Duodenal mucosa (tissue), 2 donors: ENCODE measurements around the gene OGFOD3.
"Not testable (repeated sequence)": the region's sequence is repeated elsewhere in the genome, so short reads cannot be mapped to it uniquely, and the experiment has no call there.

Experiments
- H3K27ac ChIP-seq: one replicate; pipeline ENCODE4 v1.7.0; 2013; ENCODE audit warnings: low read depth, low read length
- H3K27me3 ChIP-seq, 2 donors: one replicate each; pipeline ENCODE4 v1.7.0; 2013; ENCODE audit warnings: low read length in 2 of 2, control low read depth in 1 of 2; ENCODE audit not compliant: insufficient read depth in 2 of 2, control insufficient read depth in 1 of 2
- H3K36me3 ChIP-seq, 2 donors: one replicate each; pipeline ENCODE4 v1.7.0; 2013; ENCODE audit warnings: low read length in 2 of 2, control low read depth in 1 of 2; ENCODE audit not compliant: insufficient read depth in 2 of 2, control insufficient read depth in 1 of 2
- H3K4me1 ChIP-seq, 2 donors: one replicate each; pipeline ENCODE4 v1.7.0; 2013; ENCODE audit warnings: low read length in 2 of 2, control low read depth in 1 of 2; ENCODE audit not compliant: insufficient read depth in 2 of 2, control insufficient read depth in 1 of 2
- H3K4me3 ChIP-seq, 2 donors: one replicate each; pipeline ENCODE4 v1.7.0; 2013; ENCODE audit warnings: low read length in 2 of 2, low read depth in 1 of 2
- H3K9ac ChIP-seq, 2 donors: one replicate each; pipeline ENCODE4 v1.7.0; 2013; ENCODE audit warnings: low read length in 2 of 2, low read depth in 1 of 2
- H3K9me3 ChIP-seq, 2 donors: one replicate each; pipeline ENCODE4 v1.7.0; 2013; ENCODE audit warnings: low read length in 2 of 2, control low read depth in 1 of 2; ENCODE audit not compliant: control insufficient read depth in 1 of 2

OGFOD3 gene

DNA sequence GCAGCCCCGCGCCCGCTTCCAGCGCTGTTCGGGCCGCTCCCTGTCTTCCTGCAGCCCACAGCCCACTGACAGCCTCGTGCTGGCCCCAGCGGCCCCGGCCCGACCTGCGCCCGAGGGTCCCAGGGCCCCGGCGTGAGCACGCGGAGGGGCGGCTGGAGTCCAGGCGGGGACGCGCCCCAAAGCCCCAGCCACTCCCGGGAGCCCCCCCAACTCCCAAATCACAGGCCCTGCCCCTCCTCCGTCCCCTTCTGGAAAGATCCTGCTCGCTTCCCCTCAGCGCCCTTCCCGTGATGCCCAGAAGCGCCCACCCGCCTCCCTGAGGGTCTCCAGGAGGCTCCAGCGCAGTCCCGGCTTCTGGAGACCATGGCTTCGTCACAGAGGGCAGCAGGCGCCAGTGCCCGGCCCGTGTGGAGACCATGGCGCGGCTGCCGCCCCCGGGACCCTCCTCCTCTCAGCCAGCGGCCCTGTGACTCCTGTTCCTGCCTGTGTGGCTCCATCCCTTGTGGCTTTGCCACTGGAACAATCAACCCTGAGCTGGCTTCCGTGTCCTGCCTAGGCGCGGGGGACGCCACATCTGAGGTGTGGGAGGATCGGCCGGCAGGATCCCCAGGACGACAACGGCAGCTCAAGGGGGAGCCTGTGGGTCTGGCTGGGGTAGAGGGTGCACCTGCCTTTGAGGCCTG is 42.9 kb downstream of the OGFOD3 start:
- no peak overlapping the region for H3K27ac ChIP-seq
- H3K9me3 ChIP-seq = no peaks in the 10 kb centered on the region
- no peak overlapping the region for H3K4me3 ChIP-seq
- H3K27me3 ChIP-seq = peaks cover 33 to 43% of the 10 kb centered on the region in 2 donors
- peaks cover 14 to 19% of the 10 kb centered on the region in 2 donors for H3K4me1 ChIP-seq
- H3K36me3 ChIP-seq = no peaks in the 10 kb centered on the region
- no peak overlapping the region for H3K9ac ChIP-seq

DNA sequence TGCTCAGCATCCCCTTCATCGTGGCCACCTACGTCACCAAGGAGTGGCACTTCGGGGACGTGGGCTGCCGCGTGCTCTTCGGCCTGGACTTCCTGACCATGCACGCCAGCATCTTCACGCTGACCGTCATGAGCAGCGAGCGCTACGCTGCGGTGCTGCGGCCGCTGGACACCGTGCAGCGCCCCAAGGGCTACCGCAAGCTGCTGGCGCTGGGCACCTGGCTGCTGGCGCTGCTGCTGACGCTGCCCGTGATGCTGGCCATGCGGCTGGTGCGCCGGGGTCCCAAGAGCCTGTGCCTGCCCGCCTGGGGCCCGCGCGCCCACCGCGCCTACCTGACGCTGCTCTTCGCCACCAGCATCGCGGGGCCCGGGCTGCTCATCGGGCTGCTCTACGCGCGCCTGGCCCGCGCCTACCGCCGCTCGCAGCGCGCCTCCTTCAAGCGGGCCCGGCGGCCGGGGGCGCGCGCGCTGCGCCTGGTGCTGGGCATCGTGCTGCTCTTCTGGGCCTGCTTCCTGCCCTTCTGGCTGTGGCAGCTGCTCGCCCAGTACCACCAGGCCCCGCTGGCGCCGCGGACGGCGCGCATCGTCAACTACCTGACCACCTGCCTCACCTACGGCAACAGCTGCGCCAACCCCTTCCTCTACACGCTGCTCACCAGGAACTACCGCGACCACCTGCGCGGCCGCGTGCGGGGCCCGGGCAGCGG is 43.6 kb downstream of the OGFOD3 start:
- Histone ChIP-seq H3K27ac (no peak overlapping the region), H3K4me3 (no peak overlapping the region), H3K9me3 (no peaks in the 10 kb centered on the region), H3K27me3 (peaks cover 37 to 46% of the 10 kb centered on the region in 2 donors), H3K4me1 (peaks cover 15 to 23% of the 10 kb centered on the region in 2 donors), H3K9ac (no peak overlapping the region), H3K36me3 (no peaks in the 10 kb centered on the region)

DNA sequence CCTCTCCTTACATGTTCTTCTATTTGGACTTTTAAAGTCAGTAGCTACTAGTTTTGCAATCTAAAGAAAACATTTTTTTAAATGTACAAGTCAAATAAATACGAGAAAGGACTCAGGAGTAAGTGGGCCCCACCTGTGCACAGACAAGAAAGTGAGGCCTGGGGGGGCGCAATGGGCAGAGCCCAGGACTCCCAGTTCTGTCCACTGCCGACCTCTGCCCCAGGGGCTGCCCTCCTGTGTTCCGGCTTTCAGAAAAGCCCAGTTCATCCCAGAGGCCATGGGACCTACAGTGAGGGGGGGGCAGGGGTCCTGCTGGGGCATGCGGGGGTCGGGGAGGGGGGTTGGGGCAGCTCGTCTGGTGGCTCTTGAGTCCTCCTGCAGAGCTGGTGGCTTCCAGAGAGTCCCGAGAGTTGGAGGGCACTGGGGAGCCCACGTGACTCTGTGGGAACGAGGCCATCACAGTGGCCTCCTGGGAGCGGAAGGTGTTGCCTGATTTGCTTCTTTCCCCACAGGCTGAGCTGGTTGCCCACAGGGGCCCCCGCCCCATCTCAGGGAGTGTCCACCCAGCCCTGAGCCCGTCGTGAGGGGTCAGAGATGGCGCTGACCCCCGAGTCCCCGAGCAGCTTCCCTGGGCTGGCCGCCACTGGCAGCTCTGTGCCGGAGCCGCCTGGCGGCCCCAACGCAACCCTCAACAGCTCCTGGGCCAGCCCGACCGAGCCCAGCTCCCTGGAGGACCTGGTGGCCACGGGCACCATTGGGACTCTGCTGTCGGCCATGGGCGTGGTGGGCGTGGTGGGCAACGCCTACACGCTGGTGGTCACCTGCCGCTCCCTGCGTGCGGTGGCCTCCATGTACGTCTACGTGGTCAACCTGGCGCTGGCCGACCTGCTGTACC is 44.4 kb downstream of the OGFOD3 start:
- H3K9me3 ChIP-seq = no peaks in the 10 kb centered on the region
- H3K36me3 ChIP-seq = no peaks in the 10 kb centered on the region
- no peak overlapping the region for H3K9ac ChIP-seq
- peaks cover 42 to 46% of the 10 kb centered on the region in 2 donors for H3K27me3 ChIP-seq
- H3K4me1 ChIP-seq = peaks cover 15 to 23% of the 10 kb centered on the region in 2 donors
- no peak overlapping the region for H3K4me3 ChIP-seq
- no peak overlapping the region for H3K27ac ChIP-seq

DNA sequence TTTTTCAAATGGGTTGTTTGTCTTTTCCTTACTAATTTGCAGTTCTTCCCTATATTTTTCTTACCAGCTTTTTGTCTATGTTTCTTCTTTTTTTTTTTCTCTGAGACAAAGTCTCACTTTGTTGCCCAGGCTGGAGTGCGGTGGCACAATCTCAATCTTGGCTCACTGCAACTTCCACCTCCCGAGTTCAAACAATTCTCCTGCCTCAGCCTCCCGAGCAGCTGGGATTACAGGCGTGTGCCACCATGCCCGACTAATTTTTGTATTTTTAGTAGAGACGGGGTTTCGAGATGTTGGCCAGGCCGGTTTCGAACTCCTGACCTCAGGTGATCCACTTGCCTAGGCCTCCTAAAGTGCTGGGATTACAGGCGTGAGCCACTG is 45.3 kb downstream of the OGFOD3 start:
- Histone ChIP-seq H3K4me1 (peaks cover 15 to 23% of the 10 kb centered on the region in 2 donors), H3K27me3 (peaks cover 38% of the 10 kb centered on the region in 2 donors)
- not testable (repeated sequence) for H3K9ac ChIP-seq, H3K4me3 ChIP-seq, H3K27ac ChIP-seq, H3K9me3 ChIP-seq, H3K36me3 ChIP-seq

DNA sequence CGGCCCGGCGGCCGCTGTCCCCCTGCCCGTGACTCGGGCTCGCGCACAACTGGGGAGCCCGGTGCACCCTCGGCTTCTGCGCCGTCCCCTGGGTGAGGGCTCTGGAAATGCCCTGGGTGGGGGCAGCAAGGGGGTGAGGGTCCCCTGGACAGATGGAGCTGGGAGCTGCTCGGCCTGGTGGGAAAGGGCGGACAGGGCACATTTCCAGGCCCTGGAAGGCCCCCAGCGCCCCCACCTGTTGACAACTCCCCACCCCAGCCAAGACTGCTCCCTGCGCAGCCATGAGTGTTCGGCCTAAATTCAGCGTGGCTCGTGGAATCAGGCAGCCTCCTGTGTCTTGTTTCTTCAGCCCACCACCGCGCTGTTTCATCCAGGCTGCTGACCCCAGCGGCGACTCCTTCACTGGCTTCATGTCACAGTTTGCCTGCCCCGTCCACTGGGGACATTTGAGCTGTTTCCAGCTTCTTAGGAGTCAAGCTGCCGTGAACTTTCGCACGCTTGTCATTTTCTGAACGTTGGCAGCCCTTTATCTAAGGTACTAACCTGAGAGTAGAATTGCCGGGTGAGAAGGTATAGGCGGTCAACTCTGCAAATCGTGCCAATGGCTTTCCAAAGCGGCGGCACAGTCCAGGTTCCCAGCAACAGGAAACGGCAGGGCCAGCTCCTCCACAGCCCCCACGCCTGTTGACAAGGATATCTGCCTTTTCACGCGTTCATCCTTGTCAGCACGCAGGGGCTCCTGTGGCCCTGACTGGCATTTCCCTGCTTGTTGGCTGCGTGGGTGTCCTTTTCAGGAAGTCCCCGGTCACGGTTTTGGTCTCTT is 45.9 kb downstream of the OGFOD3 start:
- peaks cover 38% of the 10 kb centered on the region in 2 donors for H3K27me3 ChIP-seq
- H3K9ac ChIP-seq = no peak overlapping the region
- no peaks in the 10 kb centered on the region for H3K9me3 ChIP-seq
- peak overlapping the region; percentile 10 to 47 for H3K4me3 ChIP-seq
- peaks cover 15 to 23% of the 10 kb centered on the region in 2 donors for H3K4me1 ChIP-seq
- H3K36me3 ChIP-seq = no peaks in the 10 kb centered on the region
- H3K27ac ChIP-seq = no peak overlapping the region

DNA sequence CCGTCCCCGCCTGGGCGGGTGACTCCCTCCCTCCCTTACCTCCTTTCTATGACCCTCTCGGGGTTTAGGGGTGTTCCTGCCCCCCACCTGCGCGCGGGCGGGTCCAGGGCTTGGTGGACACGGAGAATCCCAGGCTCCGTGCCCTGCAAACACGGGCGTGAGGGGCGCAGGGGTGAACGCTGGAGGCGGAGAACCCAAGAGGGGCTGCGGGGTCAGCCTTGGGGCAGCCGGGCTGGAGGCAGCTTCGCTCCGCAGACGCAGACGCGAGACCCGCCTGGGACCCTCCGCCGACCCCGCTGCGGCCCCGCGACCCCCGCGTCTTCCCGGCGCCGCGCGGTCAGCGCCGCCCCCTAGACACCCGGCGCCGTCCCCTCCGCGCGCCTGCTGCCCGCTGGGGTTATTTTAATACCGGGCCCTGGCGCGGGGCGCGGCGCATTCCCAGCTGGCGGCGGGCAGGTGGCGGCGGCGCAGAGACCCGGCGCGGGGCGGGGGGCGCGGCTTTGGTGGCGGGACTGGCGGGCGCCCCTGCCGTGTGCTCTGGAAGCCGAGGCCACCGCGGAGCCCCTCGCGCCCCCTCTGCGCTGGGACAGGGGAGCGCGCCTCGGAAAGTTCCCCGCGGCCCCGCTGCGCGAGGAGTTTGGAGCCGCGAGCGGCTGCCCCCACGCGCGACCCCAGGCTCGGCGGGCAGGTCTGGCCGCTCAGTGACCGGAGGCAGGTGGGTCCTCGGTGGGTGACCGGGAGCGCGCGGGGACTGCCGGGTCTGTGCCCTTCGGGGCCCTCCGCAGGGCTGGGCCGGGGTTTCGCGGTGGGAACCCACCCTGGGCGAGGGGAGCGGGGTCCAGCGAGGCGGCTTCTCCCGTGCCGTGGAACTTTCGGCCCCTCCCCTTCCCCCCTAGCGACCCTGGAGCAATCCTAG is 46.8 kb downstream of the OGFOD3 start, which contains the start of gene UTS2R:
TSS of gene UTS2R (plus strand) at position 433 of the 916 bp plus-strand sequence. CDS start 2,560 bp downstream, outside the sequence.
- Histone ChIP-seq H3K4me3 (peak within 1 kb of the TSS; percentile 46 to 51), H3K36me3 (no peaks in the 10 kb centered on the region), H3K27me3 (peaks cover 38 to 41% of the 10 kb centered on the region in 2 donors), H3K9me3 (no peaks in the 10 kb centered on the region), H3K9ac (no peak within 1 kb of the TSS), H3K27ac (no peak within 1 kb of the TSS), H3K4me1 (peaks cover 23 to 25% of the 10 kb centered on the region in 2 donors)

DNA sequence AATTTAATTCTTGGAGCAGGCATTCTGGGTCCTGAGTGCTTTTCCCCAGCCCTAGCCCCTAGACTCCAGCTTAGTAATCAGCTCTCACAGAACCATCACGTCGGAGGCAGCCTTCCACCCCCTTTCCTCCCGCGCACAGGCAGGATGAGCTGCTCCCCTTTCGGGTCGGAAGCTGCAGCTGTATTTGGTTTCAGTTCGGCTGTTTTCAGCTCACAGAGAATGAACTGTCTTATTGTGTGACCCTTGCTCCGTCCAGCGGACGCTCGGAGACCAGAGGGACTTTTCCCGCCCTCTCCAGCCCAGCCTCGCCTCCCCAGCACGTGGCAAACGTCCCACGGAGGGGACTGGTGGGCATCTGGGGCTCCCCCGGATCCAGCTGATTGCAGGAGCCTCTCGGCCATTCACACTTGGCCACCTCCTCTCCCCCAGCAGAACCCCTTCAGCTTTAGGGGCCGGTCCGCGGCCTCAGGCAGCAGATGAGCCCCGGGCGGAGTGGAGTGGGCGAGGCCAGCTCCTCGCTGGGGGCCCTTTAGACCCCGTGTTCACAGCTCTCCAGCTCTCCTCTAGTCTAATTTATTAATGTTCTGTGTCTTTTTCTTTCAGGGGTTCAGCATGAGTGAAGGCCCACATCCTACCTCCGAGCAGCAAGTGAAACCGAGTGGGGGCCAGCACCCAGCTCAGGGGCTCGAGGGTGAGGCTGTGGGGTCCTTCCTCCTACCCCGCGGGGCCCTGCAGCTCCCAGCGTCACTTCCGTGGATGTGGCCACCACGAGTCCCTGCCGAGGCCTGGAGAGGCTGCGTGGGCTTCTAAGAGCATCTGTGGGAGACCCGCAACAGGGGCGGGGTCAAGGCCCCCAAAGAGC is 47.7 kb downstream of the OGFOD3 start:
- peaks cover 25 to 26% of the 10 kb centered on the region in 2 donors for H3K4me1 ChIP-seq
- H3K9me3 ChIP-seq = no peaks in the 10 kb centered on the region
- peak overlapping the region; percentile 46 to 51 for H3K4me3 ChIP-seq
- no peak overlapping the region for H3K27ac ChIP-seq
- H3K36me3 ChIP-seq = no peaks in the 10 kb centered on the region
- peaks cover 34 to 38% of the 10 kb centered on the region in 2 donors for H3K27me3 ChIP-seq
- no peak overlapping the region for H3K9ac ChIP-seq

DNA sequence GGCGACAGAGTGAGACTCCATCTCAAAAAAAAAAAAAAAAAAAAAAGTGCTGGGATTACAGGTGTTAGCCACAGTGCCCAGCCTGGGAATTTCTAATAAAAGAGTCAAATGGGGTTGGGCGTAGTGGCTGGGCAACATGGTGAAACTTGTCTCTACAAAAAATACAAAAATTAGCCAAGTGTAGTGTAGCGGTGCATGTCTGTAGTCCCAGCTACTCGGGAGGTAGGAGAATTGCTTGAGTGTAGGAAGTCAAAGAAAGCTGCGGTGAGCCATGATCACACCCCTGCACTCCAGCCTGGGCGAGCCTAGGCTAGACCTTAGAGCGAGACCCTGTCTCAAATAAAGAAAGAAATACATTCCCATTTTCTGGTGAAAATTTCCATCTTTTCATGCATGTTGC is 49.2 kb downstream of the OGFOD3 start:
- Histone ChIP-seq H3K9ac (no peak overlapping the region), H3K36me3 (no peaks in the 10 kb centered on the region), H3K27ac (no peak overlapping the region), H3K4me1 (peaks cover 25 to 26% of the 10 kb centered on the region in 2 donors), H3K4me3 (no peak overlapping the region), H3K27me3 (peaks cover 25 to 34% of the 10 kb centered on the region in 2 donors), H3K9me3 (no peaks in the 10 kb centered on the region)
